ENCODE measurements around the gene PINLYP. TPM values are rescaled to one million over a fixed set of nuclear protein-coding genes. Genes with fewer than 3 reads are reported as not detected.

Gene PINLYP
- total RNA-seq, 1 experiment from 2014 or later: 11.9 TPM

GRCh38 chr19:43626838-43627237 lies 51.2 kb downstream of the PINLYP start:
- Histone ChIP-seq H3K4ac (ENCODE audit: low read depth, low read length) (no peak overlapping the region), H3K9ac (ENCODE audit: extremely low read depth, insufficient read length, low read length) (no peak overlapping the region), H3K23me2 (ENCODE audit: insufficient read length, low read depth, low read length, poor library complexity, severe bottlenecking) (no peaks in the 10 kb centered on the region), H3K27me3 (ENCODE audit: insufficient read depth, low read length) (no peaks in the 10 kb centered on the region), H3T11ph (ENCODE audit: low read length) (no peak overlapping the region), H2BK12ac (ENCODE audit: insufficient read length, low read depth, low read length) (no peak overlapping the region), H2AK5ac (ENCODE audit: insufficient read length, low read length) (no peak overlapping the region), H2BK5ac (ENCODE audit: insufficient read length, low read length) (no peak overlapping the region), H3K9me3 (ENCODE audit: control insufficient read depth, low read depth, low read length) (no peaks in the 10 kb centered on the region), H3K79me1 (ENCODE audit: insufficient read depth, low read depth, low read length, poor library complexity, severe bottlenecking) (no peaks in the 10 kb centered on the region), H2AFZ (ENCODE audit: low read length) (no peak overlapping the region), H4K91ac (ENCODE audit: insufficient read length, low read depth, low read length) (no peak overlapping the region), H4K5ac (ENCODE audit: insufficient read length, low read depth, low read length) (no peak overlapping the region), H3K4me2 (ENCODE audit: insufficient read depth, insufficient read length, low read length) (no peak overlapping the region), H3K4me1 (ENCODE audit: insufficient read depth, low read length) (no peaks in the 10 kb centered on the region; the same call in 1 of the 2 replicates), H3K18ac (ENCODE audit: insufficient read length, low read depth, low read length) (no peak overlapping the region), H2BK20ac (ENCODE audit: low read depth, low read length, poor library complexity, severe bottlenecking) (no peak overlapping the region), H4K8ac (replicated peaks; ENCODE audit: insufficient read length, low read depth, low read length) (no peak overlapping the region), H4K20me1 (ENCODE audit: control insufficient read depth, insufficient read depth, insufficient read length) (no peaks in the 10 kb centered on the region), H2BK120ac (ENCODE audit: low read depth, low read length, poor library complexity, severe bottlenecking) (no peak overlapping the region), H3K79me2 (ENCODE audit: insufficient read depth, low read length) (no peaks in the 10 kb centered on the region), H2BK15ac (ENCODE audit: low read depth, low read length) (no peak overlapping the region), H3K27ac (ENCODE audit: insufficient read length, low read depth, low read length) (no peak overlapping the region), H3K14ac (ENCODE audit: insufficient read depth, low read length) (no peak overlapping the region; the same call in 1 of the 2 replicates), H3K56ac (ENCODE audit: insufficient read length, low read depth, low read length) (no peak overlapping the region), H3K23ac (ENCODE audit: insufficient read length, low read depth, low read length) (no peak overlapping the region)
- no peak overlapping the region for H3K4me3 Mint-ChIP-seq
- no peak for DNase-seq
- WGBS (ENCODE audit: extremely low coverage, insufficient read length, low lambda C conversion rate): no CpG with 5 or more reads among the region's 17 CpGs
- peaks cover 28% of the 10 kb centered on the region for H3K27me3 Mint-ChIP-seq (ENCODE audit: low read depth)
- no peak overlapping the region for H3K27ac Mint-ChIP-seq
- H3K9me3 Mint-ChIP-seq: no peaks in the 10 kb centered on the region
- no peak for TF ChIP-seq CTCF (conservative IDR thresholded peaks at IDR 0.05)
- H3K36me3 Mint-ChIP-seq (ENCODE audit: insufficient read depth in 1 of 3, low read depth in 3 of 3): peaks cover 10 to 26% (median 11%) of the 10 kb centered on the region in 3 experiments; a peak in 5 of 7 replicates
- peaks cover 11 to 23% of the 10 kb centered on the region in 2 experiments for H3K4me1 Mint-ChIP-seq

Data from H9 (cell line).